PC-9 (cell line): Measurements from ENCODE around the gene CLASP1.

ENCODE experiments used
- EZH2 ChIP-seq: fragments of 200-600 bp; sonication (generic); IDR thresholded peaks from 2 replicates; pipeline ENCODE4 v1.8.0; 2017; ENCODE audit warnings: antibody characterized with exemption, low read depth
- TF ChIP-seq, protein P1 (sequence below): fragments of 200-600 bp; sonication (generic); conservative IDR thresholded peaks from 2 replicates; pipeline ENCODE4 v1.6.1; 2017; ENCODE audit warnings: mixed run types, antibody characterized with exemption, mild to moderate bottlenecking, moderate library complexity

DNA sequence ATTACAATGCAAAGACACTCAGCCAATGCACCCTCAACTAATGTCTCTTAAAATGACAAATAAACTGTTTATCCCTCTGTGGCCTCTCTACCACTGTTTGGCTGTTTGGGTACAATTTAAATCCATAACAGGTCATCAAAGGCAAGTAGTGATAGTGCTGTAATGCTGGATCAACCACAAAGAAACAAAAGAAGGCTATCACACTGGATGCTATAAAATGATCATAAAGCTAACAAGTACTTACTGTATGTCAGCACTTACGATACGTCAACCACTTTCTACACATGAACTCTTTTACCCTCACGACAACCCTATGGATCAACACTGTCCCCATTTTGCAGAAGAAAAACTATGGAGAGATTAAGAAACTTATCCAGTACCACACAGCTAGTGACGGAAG lies 64.5 kb downstream of the CLASP1 start:
- TF ChIP-seq, protein P1, sequence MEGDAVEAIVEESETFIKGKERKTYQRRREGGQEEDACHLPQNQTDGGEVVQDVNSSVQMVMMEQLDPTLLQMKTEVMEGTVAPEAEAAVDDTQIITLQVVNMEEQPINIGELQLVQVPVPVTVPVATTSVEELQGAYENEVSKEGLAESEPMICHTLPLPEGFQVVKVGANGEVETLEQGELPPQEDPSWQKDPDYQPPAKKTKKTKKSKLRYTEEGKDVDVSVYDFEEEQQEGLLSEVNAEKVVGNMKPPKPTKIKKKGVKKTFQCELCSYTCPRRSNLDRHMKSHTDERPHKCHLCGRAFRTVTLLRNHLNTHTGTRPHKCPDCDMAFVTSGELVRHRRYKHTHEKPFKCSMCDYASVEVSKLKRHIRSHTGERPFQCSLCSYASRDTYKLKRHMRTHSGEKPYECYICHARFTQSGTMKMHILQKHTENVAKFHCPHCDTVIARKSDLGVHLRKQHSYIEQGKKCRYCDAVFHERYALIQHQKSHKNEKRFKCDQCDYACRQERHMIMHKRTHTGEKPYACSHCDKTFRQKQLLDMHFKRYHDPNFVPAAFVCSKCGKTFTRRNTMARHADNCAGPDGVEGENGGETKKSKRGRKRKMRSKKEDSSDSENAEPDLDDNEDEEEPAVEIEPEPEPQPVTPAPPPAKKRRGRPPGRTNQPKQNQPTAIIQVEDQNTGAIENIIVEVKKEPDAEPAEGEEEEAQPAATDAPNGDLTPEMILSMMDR = no peak
- TF ChIP-seq EZH2 = no peak
